ENCODE measurements around the gene ARFGAP3. TPM values are rescaled to one million over a fixed set of nuclear protein-coding genes. Genes with fewer than 3 reads are reported as not detected.

ARFGAP3 gene
- total and polyA plus RNA-seq, 7 experiments from 2014 or later = 22.9 to 38.4 (median 30.6) TPM

- DNase-seq = no peak
- POLR2A ChIA-PET = interaction anchor here (0.5 to 0.7 kb wide), 2 partner anchors 10 to 260 kb away, joined by 3 read pairs; no protein-coding TSS in a partner anchor
- Mint-ChIP-seq H3K27me3 (no peaks in the 10 kb centered on the region), H3K36me3 (peaks cover 0 to 10% (median 0%) of the 10 kb centered on the region in 5 donors), H3K4me1 (peaks cover 0 to 21% (median 16%) of the 10 kb centered on the region in 7 donors), H3K4me3 (no peak overlapping the region), H3K27ac (peak overlapping the region in 1 of 9 donors; percentile 36), H3K9me3 (no peaks in the 10 kb centered on the region)
- CTCF ChIA-PET = interaction anchor here (0.7 kb wide), 1 partner anchor 1044 kb away, joined by 4 read pairs; no protein-coding TSS in a partner anchor
- intact Hi-C loops (cut with micrococcal nuclease) = no loop called here
- H3K4me1 ChIP-seq (ENCODE audit: control insufficient read depth in 2 of 2, insufficient read depth in 2 of 2, low read length in 2 of 2) = no peaks in the 10 kb centered on the region
- no peaks in the 10 kb centered on the region for H3K9me3 ChIP-seq (ENCODE audit: control insufficient read depth in 2 of 3, low read length in 3 of 3)
- H3K36me3 ChIP-seq (ENCODE audit: control insufficient read depth in 2 of 3, insufficient read depth in 3 of 3, low read length in 3 of 3) = peaks cover 0 to 17% (median 0%) of the 10 kb centered on the region in 3 experiments
- ATAC-seq = no peak
- H3K27me3 ChIP-seq (ENCODE audit: control insufficient read depth in 2 of 2, insufficient read depth in 2 of 2, low read length in 2 of 2) = no peaks in the 10 kb centered on the region
- H3K4me3 ChIP-seq (ENCODE audit: low read length) = no peak overlapping the region
- no peak overlapping the region for H3K27ac ChIP-seq (ENCODE audit: low read depth, low read length)
These were observed 44.9 kb upstream of the ARFGAP3 start for GRCh38 chr22:42901790-42902508.

- DNase-seq (no peak), ATAC-seq (no peak)
- Mint-ChIP-seq H3K27me3 (no peaks in the 10 kb centered on the region), H3K4me1 (peaks cover 19 to 57% (median 44%) of the 10 kb centered on the region in 7 donors), H3K9me3 (no peaks in the 10 kb centered on the region), H3K27ac (peak overlapping the region in 2 of 9 donors; percentile 53 to 58), H3K36me3 (peaks cover 0 to 6% (median 0%) of the 10 kb centered on the region in 5 donors), H3K4me3 (no peak overlapping the region)
- H3K27ac ChIP-seq (ENCODE audit: low read depth, low read length) = no peak overlapping the region
- POLR2A ChIA-PET = no interaction called here
- H3K4me1 ChIP-seq (ENCODE audit: control insufficient read depth in 2 of 2, insufficient read depth in 2 of 2, low read length in 2 of 2) = peaks cover 11 to 23% of the 10 kb centered on the region in 2 donors
- CTCF ChIA-PET = no interaction called here
- H3K36me3 ChIP-seq (ENCODE audit: control insufficient read depth in 2 of 3, insufficient read depth in 3 of 3, low read length in 3 of 3) = peaks cover 0 to 17% (median 0%) of the 10 kb centered on the region in 3 experiments
- H3K27me3 ChIP-seq (ENCODE audit: control insufficient read depth in 2 of 2, insufficient read depth in 2 of 2, low read length in 2 of 2) = no peaks in the 10 kb centered on the region
- intact Hi-C loops (cut with micrococcal nuclease) = no loop called here
- no peak overlapping the region for H3K4me3 ChIP-seq (ENCODE audit: low read length)
- no peaks in the 10 kb centered on the region for H3K9me3 ChIP-seq (ENCODE audit: control insufficient read depth in 2 of 3, low read length in 3 of 3)
These were observed 40.9 kb upstream of the ARFGAP3 start for GRCh38 chr22:42897960-42898359.

GRCh38 chr22:42895541-42895981 is 38.5 kb upstream of the ARFGAP3 start:
- Mint-ChIP-seq H3K9me3 (no peaks in the 10 kb centered on the region), H3K27me3 (no peaks in the 10 kb centered on the region), H3K27ac (peak overlapping the region; percentile 50 to 91 (median 81)), H3K4me1 (peaks cover 19 to 57% (median 45%) of the 10 kb centered on the region in 7 donors), H3K36me3 (peaks cover 0 to 6% (median 0%) of the 10 kb centered on the region in 5 donors), H3K4me3 (peak overlapping the region in 6 of 10 donors; percentile 0 to 68 (median 43))
- Histone ChIP-seq H3K27me3 (ENCODE audit: control insufficient read depth in 2 of 2, insufficient read depth in 2 of 2, low read length in 2 of 2) (no peaks in the 10 kb centered on the region), H3K36me3 (ENCODE audit: control insufficient read depth in 2 of 3, insufficient read depth in 3 of 3, low read length in 3 of 3) (peaks cover 0 to 25% (median 0%) of the 10 kb centered on the region in 3 experiments), H3K4me1 (ENCODE audit: control insufficient read depth in 2 of 2, insufficient read depth in 2 of 2, low read length in 2 of 2) (peaks cover 11 to 23% of the 10 kb centered on the region in 2 donors), H3K27ac (ENCODE audit: low read depth, low read length) (peak overlapping the region; percentile 22), H3K9me3 (ENCODE audit: control insufficient read depth in 2 of 3, low read length in 3 of 3) (no peaks in the 10 kb centered on the region), H3K4me3 (ENCODE audit: low read length) (no peak overlapping the region)
- POLR2A ChIA-PET = interaction anchor here (1.0 to 1.4 kb wide), 2 partner anchors 9 to 120 kb away, joined by 4 to 5 read pairs; partner anchors contain the start of gene PACSIN2
- CTCF ChIA-PET = interaction anchor here (1.5 kb wide), 1 partner anchor 138 kb away, joined by 5 read pairs; no protein-coding TSS in a partner anchor
- ATAC-seq (peak; percentile 39), DNase-seq (no peak)
- intact Hi-C loops (cut with micrococcal nuclease) = no loop called here

- H3K4me1 ChIP-seq (ENCODE audit: control insufficient read depth in 2 of 2, insufficient read depth in 2 of 2, low read length in 2 of 2) = peaks cover 11 to 23% of the 10 kb centered on the region in 2 donors
- ATAC-seq = peak; percentile 75
- H3K27me3 Mint-ChIP-seq = no peaks in the 10 kb centered on the region
- no peaks in the 10 kb centered on the region for H3K9me3 Mint-ChIP-seq
- ChIA-PET CTCF (interaction anchor here (1.5 kb wide), 1 partner anchor 139 kb away, joined by 5 read pairs; no protein-coding TSS in a partner anchor), POLR2A (interaction anchor here (1.0 to 1.4 kb wide), 2 partner anchors 10 to 120 kb away, joined by 4 to 5 read pairs; partner anchors contain the start of gene PACSIN2)
- peak overlapping the region; percentile 22 for H3K27ac ChIP-seq (ENCODE audit: low read depth, low read length)
- peak in 4 of 9 donors; percentile 13 to 26 (median 19) for DNase-seq
- H3K4me3 Mint-ChIP-seq = peak overlapping the region in 8 of 10 donors; percentile 0 to 68 (median 28)
- H3K27ac Mint-ChIP-seq = peak overlapping the region; percentile 50 to 91 (median 80)
- H3K9me3 ChIP-seq (ENCODE audit: control insufficient read depth in 2 of 3, low read length in 3 of 3) = no peaks in the 10 kb centered on the region
- H3K27me3 ChIP-seq (ENCODE audit: control insufficient read depth in 2 of 2, insufficient read depth in 2 of 2, low read length in 2 of 2) = no peaks in the 10 kb centered on the region
- peaks cover 19 to 56% (median 45%) of the 10 kb centered on the region in 7 donors for H3K4me1 Mint-ChIP-seq
- H3K36me3 Mint-ChIP-seq = peaks cover 0 to 6% (median 0%) of the 10 kb centered on the region in 5 donors
- no peak overlapping the region for H3K4me3 ChIP-seq (ENCODE audit: low read length)
- peaks cover 0 to 25% (median 0%) of the 10 kb centered on the region in 3 experiments for H3K36me3 ChIP-seq (ENCODE audit: control insufficient read depth in 2 of 3, insufficient read depth in 3 of 3, low read length in 3 of 3)
- intact Hi-C loops (cut with micrococcal nuclease) = no loop called here
These were observed 38.0 kb upstream of the ARFGAP3 start for GRCh38 chr22:42895087-42895486.

GRCh38 chr22:42893371-42894150 is 36.5 kb upstream of the ARFGAP3 start:
- Histone ChIP-seq H3K4me3 (ENCODE audit: low read length) (no peak overlapping the region), H3K27ac (ENCODE audit: low read depth, low read length) (no peak overlapping the region), H3K36me3 (ENCODE audit: control insufficient read depth in 2 of 3, insufficient read depth in 3 of 3, low read length in 3 of 3) (peaks cover 0 to 37% (median 9%) of the 10 kb centered on the region in 3 experiments), H3K4me1 (ENCODE audit: control insufficient read depth in 2 of 2, insufficient read depth in 2 of 2, low read length in 2 of 2) (peaks cover 11 to 23% of the 10 kb centered on the region in 2 donors), H3K9me3 (ENCODE audit: control insufficient read depth in 2 of 3, low read length in 3 of 3) (no peaks in the 10 kb centered on the region), H3K27me3 (ENCODE audit: control insufficient read depth in 2 of 2, insufficient read depth in 2 of 2, low read length in 2 of 2) (no peaks in the 10 kb centered on the region)
- CTCF ChIA-PET = interaction anchor here (0.6 kb wide), 1 partner anchor 31 kb away, joined by 3 read pairs; no protein-coding TSS in a partner anchor
- POLR2A ChIA-PET = no interaction called here
- no peaks in the 10 kb centered on the region for H3K9me3 Mint-ChIP-seq
- H3K27me3 Mint-ChIP-seq = no peaks in the 10 kb centered on the region
- peaks cover 3 to 13% (median 11%) of the 10 kb centered on the region in 5 donors for H3K36me3 Mint-ChIP-seq
- peaks cover 24 to 56% (median 45%) of the 10 kb centered on the region in 7 donors for H3K4me1 Mint-ChIP-seq
- ATAC-seq (no peak), DNase-seq (no peak)
- peak overlapping the region in 7 of 9 donors; percentile 25 to 88 (median 62) for H3K27ac Mint-ChIP-seq
- peak overlapping the region in 1 of 10 donors; percentile 16 for H3K4me3 Mint-ChIP-seq
- intact Hi-C loops (cut with micrococcal nuclease) = no loop called here

- Histone ChIP-seq H3K4me1 (ENCODE audit: control insufficient read depth in 2 of 2, insufficient read depth in 2 of 2, low read length in 2 of 2) (peaks cover 11 to 23% of the 10 kb centered on the region in 2 donors), H3K27me3 (ENCODE audit: control insufficient read depth in 2 of 2, insufficient read depth in 2 of 2, low read length in 2 of 2) (no peaks in the 10 kb centered on the region), H3K9me3 (ENCODE audit: control insufficient read depth in 2 of 3, low read length in 3 of 3) (no peaks in the 10 kb centered on the region), H3K36me3 (ENCODE audit: control insufficient read depth in 2 of 3, insufficient read depth in 3 of 3, low read length in 3 of 3) (peaks cover 0 to 45% (median 11%) of the 10 kb centered on the region in 3 experiments), H3K4me3 (ENCODE audit: low read length) (no peak overlapping the region), H3K27ac (ENCODE audit: low read depth, low read length) (no peak overlapping the region)
- peak; percentile 37 for ATAC-seq
- peak overlapping the region in 2 of 9 donors; percentile 22 to 31 for H3K27ac Mint-ChIP-seq
- H3K36me3 Mint-ChIP-seq = peaks cover 6 to 17% (median 11%) of the 10 kb centered on the region in 5 donors
- ChIA-PET CTCF (no interaction called here), POLR2A (no interaction called here)
- DNase-seq = no peak
- no peaks in the 10 kb centered on the region for H3K27me3 Mint-ChIP-seq
- H3K4me3 Mint-ChIP-seq = no peak overlapping the region
- H3K9me3 Mint-ChIP-seq = no peaks in the 10 kb centered on the region
- peaks cover 21 to 61% (median 43%) of the 10 kb centered on the region in 7 donors for H3K4me1 Mint-ChIP-seq
- intact Hi-C loops (cut with micrococcal nuclease) = no loop called here
These were observed 35.7 kb upstream of the ARFGAP3 start for GRCh38 chr22:42892571-42893316.

Data from naive thymus-derived CD4-positive, alpha-beta T cell (primary cell).